HuH-7 (cell line): ENCODE results near the gene FAM83C.
A peak's percentile ranks its signal among the peaks of the same experiment; 100 is the strongest.

ENCODE experiments used
- DNase-seq: peaks from one replicate; pipeline ENCODE4 v3.0.0; 2011; ENCODE audit warnings: low spot score

Gene FAM83C

GRCh38 chr20:35291654-35292503, at the start of gene FAM83C:
FAM83C (minus strand) TSS chr20:35292425; CDS start chr20:35292304, 121 bp downstream.
- DNase-seq: no peak

DNA sequence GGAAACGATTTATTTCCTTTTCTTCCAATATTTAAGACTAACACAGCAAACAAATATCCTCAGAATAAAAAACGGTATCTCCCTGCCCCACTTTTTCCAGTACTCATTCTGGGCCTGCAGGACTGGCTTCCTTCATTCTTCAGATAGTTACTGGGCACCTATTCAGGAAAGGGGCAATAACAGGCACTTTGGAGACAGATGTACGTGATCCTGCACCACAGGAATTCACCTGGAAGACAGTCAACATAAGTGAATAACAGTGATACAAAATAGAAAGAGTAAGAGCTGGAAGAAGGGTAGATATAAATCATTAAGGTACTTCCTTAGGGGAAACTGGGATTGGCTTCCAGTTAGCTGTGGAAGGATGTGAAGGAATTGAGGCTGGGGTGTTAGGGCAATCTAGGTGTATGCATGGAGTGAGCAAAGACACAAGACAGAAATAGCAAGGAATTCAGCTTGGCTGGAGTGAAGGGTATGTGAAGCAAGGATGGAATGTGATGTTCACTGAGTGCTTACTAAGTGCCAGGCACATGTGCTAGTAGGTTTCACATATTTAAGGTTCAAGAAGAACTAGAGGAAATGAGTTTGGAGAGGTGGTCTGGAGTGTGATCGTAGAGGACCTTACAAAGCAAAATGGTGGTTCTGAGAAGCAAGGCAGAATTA, 49.3 kb upstream of the FAM83C start:
- no peak for DNase-seq

GRCh38 chr20:35340436-35340835, 48.2 kb upstream of the FAM83C start:
- DNase-seq: no peak

- DNase-seq: no peak
These were observed 47.4 kb upstream of the FAM83C start for GRCh38 chr20:35339636-35340035.

GRCh38 chr20:35339007-35339406, 46.8 kb upstream of the FAM83C start:
- no peak for DNase-seq

DNA sequence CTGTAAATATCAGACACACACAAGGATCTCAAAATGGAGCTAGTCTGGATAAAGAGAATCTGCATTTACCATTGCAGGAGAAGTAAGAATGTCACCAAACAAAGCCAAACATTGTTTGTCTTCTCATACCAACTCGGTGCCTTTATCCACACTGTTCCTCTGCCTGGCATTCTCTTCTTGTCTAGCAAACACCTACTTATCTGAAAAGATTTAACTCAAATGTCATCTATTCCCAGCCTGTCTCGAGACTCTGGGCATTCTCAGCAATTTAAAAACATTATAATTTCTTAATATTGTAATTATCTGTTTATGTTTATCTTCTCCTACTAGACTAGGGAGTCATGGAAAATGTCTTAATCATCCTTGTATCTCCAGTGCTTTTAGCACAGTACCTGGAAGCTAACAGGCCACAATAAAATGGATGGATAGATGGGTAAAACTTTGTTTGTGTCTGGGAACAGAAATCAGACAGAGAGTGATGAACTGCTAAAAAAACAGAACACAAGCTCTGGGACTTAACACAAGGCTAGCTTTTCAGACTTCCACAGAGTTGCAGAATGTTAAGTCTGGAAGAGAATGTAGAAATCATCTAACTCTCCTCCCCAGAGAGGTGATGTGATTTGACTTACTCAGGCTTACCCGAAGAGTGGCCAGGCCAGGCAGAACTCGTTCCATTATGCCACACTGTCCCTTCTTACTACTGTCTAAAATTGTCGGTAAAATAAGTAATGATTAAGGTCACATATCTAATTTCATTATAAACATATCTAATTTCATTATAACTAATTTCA, 42.3 kb upstream of the FAM83C start:
- no peak for DNase-seq

GRCh38 chr20:35333606-35334005, 41.4 kb upstream of the FAM83C start:
- DNase-seq: no peak

- DNase-seq: no peak
These were observed 40.4 kb upstream of the FAM83C start for GRCh38 chr20:35332540-35333200.

- DNase-seq: peak; percentile 83
These were observed 37.4 kb upstream of the FAM83C start for GRCh38 chr20:35329435-35330139.

DNA sequence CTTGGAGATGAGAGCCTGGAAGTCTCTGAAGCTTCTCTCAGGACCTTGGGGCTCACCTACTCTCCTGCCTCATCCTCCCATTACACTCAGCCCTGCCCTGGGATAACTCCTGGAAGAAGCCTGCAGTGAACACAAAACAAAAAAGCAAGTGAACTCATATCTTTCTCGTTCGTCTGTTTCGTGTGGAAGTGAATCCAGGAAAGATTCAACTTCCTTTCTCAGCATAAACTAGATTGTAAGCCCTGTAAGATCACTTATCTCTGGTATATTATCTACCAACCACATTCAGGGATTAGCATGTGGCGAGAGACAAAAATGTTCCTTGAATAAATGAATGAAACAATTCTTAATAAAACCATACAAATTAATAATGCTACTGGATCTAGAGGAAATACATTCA, 36.5 kb upstream of the FAM83C start:
- DNase-seq: no peak

- DNase-seq: no peak
These were observed 36.0 kb upstream of the FAM83C start for GRCh38 chr20:35328095-35328685.

DNA sequence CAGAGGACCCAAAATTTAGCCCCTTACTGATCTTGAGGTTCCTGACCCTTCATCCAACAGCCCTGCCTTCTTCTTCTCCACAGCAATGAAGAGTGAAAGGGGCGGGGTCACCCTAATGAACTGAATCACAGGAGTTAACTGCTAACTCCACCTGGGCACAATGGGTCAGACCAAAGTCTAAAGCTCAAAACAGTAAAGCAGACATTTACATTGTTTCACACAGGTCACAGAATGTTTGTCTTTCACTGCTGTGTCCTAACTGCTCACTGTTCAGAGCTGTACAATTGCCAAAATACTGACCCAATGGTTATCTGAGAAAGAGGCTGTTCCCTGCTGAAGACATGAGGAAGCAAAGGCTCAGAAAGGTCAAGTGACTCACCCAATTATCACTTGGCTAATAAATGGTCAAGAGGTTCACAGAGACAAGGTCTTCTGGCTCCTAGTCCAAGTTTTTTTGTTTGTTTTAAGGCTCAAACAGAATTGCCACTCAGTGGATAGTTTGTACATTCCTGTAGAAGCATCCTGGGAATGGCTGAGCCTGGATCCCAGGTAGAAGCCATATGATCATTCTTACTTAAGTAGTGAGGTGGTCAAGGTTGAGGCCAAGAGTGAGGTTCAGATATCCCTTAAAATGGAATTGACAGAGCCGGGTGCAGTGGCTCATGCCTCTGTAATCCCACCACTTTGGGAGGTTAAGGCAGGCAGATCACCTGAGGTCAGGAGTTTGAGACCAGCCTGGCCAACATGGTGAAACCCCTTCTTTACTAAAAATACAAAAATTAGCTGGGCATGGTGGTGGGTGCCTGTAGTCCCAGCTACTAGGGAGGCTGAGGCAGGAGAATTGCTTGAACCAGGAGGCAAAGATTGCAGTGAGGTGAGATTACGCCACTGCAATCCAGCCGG, 35.1 kb upstream of the FAM83C start:
- DNase-seq: peak; percentile 83

DNA sequence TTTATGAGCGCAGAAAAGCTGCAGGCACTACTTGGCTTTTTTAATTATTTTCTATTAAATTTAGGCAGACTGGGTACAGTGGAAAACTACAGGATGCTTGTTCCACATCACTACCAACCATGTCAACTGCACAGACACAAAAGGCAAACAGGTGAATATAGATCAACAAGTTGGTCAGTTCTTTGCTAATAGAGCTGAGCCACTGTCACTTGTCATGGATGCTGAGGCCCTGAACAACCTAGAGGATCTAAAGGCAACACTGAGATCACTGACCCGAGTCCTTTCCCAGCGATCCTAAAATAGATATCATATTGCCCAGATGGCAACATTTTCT, 34.5 kb upstream of the FAM83C start:
- DNase-seq: no peak

DNA sequence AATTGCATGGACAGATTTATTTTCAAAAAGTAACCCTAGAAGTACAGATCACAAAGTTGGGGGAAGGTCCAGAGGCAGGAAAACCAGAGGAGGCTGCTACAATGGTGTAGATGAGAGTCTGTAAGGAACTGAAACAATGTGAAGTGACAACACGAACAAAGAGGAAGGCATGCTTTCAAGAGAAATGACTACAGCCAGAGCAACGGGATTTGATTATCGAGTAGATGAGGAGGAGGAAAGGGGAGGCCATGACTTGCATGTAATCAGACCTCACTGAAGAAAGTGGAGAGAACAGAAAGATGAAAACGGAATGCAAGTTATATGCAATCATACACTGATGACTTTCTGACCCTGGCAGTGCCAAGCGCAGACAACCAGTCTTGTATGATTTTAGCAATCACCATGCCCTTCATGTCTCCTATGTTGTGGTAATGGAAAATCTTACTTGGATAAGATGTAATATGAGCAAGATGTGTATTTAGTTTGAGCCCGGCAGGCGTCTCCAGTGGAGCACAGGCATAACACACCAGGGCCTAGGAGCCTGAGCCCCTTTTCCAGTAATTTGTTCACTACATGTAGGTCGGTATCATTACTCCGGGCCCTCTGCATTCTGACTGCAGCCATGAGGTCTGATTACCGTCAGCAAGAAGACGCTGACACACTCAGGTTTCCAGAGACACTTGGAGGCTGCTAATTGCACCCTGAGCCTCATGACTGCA, 34.0 kb upstream of the FAM83C start:
- no peak for DNase-seq

- DNase-seq: no peak
These were observed 33.2 kb upstream of the FAM83C start for GRCh38 chr20:35325401-35325800.

- no peak for DNase-seq
These were observed 28.3 kb upstream of the FAM83C start for GRCh38 chr20:35320396-35321126.

DNA sequence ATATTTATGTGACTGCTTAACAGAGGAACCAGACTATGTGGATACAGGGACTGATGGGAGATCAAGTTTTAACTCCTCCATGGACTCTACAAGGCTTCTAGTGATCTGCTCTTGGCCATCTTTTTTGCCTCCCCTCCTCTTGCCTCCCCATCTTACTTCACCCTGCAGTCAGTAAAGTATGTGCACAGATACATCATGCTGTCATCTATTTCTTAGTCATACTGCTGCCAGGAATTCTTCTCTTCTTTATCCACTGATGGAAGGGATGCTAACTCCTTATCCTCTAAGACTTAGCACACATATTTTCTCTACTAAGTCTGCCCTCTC, 27.6 kb upstream of the FAM83C start:
- no peak for DNase-seq

GRCh38 chr20:35319192-35319870, 27.1 kb upstream of the FAM83C start:
- DNase-seq: no peak
